GM21515 (cell line): Measurements from ENCODE around the gene MANBA.
A peak's percentile ranks its signal among the peaks of the same experiment; 100 is the strongest.
"Not testable (repeated sequence)": the region's sequence is repeated elsewhere in the genome, so short reads cannot be mapped to it uniquely, and the experiment has no call there.

Experiments
- ATAC-seq: cut with Tn5 transposase; IDR thresholded peaks from one replicate; pipeline ENCODE4 v1.9.1; 2021; ENCODE audit not compliant: unreplicated experiment

The MANBA gene

DNA sequence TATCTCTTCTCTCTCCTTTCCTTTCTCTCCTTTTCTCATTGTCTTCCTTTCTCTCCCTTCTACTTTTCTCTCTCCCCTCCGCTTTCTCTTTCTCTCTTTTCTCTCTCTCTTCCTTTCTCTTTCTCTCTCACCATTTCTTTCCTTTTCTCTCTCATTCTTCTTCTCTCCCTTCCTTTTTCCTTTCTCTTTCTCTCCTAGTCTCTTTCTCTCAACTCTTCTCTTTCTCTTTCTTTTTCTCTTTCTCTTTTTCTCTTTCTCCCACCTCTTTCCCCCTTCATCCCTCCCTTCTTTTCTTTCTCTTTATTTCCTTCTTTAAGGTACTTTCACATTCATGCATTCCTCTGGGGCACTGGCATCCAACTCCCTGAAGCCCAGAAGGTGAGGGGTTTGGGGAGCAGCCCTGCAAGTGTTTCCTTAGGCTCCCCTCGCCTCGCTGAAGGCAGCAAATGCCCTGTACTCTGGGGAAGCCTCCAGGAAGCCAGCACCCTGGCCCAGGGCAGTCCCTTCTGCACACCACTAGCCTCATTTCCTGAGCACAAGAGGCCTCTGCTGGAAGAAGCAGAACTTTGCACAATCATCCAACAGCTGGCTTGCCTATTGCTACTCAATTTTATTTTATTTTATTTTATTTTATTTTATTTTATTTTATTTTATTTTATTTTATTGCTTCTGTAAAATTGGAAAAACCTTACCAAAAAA, 135.4 kb downstream of the MANBA start:
- peak; percentile 90 for ATAC-seq

GRCh38 chr4:102624505-102624904, 136.3 kb downstream of the MANBA start:
- ATAC-seq, result no peak

DNA sequence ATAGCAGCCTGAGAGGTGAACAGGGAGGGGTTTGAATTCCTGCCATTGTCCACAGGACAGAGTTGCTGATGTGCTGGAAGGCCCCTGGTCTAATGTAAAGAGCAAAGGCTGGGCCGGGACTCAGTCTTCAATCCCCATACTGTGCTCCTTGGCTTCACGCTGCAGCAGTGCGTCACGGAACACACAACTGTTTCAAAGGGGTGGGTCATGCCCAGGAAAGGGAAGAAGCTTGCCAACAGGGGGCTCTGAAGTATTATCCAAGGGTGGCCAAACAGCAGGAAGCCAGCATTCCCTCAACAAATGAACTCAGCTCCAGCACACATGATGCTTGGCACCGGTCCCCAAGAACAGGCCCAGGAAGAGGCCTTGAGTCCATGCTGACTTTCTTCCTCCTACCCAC, 137.1 kb downstream of the MANBA start:
- no peak for ATAC-seq

DNA sequence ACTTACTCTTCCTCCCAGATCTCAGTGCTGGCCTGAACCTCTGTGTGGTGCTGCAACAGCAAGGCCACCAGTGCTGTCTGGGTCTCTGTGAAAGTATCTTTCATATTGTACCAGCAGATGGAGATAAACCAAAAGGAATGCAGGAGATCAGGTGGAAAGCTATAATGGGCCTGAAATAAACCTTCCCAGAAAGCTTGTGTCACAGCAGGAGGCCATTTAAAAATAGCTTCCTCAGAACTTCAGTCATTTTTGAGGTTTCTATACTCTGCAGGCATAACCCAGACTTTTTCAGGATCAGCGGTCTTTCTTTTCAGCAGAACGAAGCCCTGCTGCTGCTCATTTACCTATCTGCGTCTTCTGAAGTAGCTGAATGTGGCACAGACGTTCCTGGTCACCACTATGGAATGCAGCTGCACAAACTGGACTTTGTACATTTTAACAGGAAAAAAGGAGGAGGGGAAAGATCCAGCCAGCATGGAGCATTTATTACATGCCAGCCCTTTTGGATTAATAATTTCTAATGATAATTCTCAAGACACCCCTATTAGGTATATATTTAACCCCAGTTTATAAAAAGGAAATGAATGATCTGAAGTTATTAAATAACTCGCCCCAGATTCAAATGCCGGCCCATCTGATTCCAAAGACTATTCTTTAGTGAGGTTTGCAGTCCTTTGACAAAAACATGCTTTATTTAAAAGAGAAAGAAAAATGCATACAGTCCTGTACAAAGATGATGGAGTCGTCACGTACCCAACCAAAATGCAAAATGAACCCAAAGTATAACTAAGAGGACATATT, 139.9 kb downstream of the MANBA start:
- peak; percentile 41 for ATAC-seq

DNA sequence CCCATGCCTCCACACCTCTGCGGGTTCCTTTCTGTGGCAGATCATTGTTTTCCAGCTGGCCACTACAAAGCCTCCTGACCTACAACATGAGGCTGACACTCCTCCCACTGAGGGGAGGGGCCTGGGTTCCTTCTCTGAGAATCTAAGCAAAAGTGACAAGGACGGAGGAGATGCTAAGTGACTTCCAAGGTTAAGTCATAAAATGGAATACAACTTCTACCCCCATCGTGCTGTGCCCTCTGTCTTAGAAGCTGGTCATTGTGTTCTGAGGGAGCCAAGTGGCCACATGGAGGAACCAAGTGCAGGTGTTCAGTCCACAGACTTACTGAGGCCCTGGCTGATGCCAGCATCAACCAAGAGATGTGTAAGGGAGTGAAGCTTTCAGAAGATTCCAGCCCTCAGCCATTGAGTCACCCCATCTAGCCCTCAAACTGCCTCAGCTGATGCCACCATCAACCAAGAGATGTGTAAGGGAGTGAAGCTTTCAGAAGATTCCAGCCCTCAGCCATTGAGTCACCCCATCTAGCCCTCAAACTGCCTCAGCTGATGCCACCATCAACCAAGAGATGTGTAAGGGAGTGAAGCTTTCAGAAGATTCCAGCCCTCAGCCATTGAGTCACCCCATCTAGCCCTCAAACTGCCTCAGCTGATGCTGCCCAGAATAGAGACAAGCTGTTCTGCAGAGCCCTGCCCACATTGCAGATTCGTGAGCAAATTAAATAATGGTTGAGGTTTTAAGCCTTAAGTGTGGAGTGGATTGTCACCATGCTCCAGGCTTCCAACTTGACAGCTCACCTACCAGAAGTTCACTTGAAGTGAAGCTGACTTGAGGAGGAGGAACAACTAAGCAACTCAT, 140.8 kb downstream of the MANBA start:
- ATAC-seq, result not testable (repeated sequence)

DNA sequence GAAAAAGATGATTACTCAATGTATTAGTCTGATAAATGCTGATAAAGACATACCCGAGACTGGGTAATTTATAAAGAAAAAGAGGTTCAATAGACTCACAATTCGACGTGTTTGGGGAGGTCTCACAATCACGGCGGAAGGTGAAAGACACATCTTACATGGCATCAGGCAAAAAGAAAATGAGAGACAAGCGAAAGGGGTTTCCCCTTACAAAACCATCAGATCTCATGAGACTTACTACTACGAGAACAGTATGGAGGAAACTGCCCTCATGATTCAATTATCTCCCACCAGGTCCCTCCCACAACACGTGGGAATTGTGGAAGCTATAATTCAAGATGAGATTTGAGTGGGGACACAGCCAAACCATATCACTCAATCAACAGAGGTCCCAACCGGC, 141.7 kb downstream of the MANBA start:
- not testable (repeated sequence) for ATAC-seq

GRCh38 chr4:102616636-102617035, 144.1 kb downstream of the MANBA start:
- ATAC-seq, result no peak

GRCh38 chr4:102614801-102615200, 146.0 kb downstream of the MANBA start:
- ATAC-seq, result no peak

- ATAC-seq, result no peak
Measured at GRCh38 chr4:102612824-102613366, 147.9 kb downstream of the MANBA start.

DNA sequence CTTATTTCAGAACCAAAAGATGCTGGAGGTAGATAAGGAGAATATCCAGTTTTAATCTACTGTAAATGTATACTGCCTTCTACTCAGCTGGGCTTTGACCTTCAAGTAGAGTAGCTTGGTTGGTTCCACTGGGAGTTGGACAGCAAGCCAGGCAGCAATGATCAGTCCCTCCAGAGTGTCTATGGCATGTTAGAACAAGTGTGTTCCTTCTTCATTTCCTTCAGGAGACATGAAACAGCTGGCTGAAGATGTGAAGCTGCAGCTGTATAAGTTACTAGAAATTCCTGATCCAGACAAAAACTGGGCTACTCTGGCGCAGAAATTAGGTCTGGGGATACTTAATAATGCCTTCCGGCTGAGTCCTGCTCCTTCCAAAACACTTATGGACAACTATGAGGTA, 148.6 kb downstream of the MANBA start:
- ATAC-seq, result no peak

DNA sequence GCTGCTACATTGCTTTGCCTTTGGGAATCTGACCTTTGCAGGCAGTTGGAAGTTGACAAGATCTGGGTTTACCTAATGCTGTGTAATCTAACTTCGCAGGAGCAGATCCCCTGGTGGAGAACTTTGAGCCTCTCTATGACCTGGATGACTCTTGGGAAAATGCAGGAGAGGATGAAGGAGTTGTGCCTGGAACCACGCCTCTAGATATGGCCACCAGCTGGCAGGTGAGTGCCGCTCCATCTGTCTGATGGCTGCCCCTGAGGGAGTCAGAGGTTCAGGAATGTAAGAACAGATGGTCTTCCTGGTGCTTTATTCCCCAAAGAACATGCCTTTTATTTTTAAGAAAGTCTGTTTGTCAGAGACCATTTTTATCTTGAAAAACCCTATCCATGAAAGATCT, 150.3 kb downstream of the MANBA start:
- no peak for ATAC-seq

GRCh38 chr4:102610007-102610406, 150.8 kb downstream of the MANBA start:
- no peak for ATAC-seq

GRCh38 chr4:102608190-102608589, 152.6 kb downstream of the MANBA start:
- ATAC-seq, result no peak

DNA sequence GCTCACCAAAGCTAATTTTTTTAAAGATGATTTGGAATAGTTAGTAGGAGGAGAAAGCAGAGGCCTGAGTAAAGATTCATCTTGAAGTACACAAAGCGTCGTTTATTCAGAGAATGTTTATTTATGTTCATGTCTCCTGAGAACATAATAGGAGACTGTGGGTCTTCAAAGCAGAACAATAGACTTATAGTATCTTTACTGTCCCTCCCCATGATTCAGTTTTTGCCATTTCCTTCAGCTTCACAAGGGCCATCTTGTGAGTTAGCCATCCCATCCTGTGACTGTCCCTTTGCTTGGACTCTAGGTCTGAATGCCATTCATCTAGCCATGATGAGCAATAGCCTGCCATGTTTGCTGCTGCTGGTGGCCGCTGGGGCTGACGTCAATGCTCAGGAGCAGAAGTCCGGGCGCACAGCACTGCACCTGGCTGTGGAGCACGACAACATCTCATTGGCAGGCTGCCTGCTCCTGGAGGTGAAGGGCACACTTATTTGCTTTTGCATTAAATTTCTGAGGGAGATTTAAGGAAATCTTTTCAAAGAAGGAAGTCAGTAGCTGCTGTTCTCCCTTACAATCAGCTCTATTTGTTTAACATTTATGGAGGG, 153.8 kb downstream of the MANBA start:
- ATAC-seq, result no peak

DNA sequence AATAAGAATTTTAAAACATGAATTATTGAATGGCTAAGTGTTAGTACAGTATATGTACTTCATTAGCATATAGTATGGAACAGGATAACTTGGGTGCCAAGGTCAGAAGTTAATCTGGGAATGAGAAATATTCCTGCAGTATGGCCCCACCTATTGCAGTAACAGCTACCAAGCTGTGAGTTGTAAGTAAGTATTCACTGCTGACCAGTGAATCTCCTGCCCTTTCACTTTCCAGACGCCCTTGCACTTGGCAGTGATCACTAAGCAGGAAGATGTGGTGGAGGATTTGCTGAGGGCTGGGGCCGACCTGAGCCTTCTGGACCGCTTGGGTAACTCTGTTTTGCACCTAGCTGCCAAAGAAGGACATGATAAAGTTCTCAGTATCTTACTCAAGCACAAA, 154.5 kb downstream of the MANBA start:
- ATAC-seq, result no peak

DNA sequence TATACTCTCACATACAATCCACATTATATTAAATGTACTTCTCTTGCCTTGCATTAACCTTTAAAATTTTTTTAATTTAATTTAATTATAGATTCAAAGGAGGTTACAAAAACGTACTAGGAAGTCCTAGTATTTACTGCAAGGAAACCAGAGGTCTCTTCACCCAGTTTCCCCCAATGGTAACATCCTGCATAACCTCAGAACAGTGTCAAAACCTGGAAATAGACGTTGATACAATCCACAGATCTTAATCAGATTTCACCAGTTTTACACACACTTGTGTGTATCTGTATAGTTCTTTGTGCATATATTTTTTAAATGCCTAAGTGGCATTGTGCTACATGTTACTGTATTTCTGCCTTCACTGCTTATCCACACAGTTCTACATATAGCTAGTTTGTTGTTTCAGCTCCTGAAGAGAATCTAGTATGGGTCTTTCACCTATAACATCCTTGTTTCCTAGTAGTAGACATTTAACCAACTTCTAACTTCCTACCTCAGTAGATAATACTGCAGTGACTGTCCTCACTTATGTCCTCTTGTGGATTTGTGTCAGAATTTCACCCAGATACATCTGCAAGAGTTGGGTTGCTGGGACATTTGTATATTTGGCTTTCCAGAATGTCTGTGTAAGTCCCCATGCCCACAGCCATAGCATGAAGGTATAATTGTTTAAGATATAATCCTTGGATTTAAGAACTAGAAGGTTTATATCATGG, 156.4 kb downstream of the MANBA start:
- ATAC-seq, result no peak

DNA sequence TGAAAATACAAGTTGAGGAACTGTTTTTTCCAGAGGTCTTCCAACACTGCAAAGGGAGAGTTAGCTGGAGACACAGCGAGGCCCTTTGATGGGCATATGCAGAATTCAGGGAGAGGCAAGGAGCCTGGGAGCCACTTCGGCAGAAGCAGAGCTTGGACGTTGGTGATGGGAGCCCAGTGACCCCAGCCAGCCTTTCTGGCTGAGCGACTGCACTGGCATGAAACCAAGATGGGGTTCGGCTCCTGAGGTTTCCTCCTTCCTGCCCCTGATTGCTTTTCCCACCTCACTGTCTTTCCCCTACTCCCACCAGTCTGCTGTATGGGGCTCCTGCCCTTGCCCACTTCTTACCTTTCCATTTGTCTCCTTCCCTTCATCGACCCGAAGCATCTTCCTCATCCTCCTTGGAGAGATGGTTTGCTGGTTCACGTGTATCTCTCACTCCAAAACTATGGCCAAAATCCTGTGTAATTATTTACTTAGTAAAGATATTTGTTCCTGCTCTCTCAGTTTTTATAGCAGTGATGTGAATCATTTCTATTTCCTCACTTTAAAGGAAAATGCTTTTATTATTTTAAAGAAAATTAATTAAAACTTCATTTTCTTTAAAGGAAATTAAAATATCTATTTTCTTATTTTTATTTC, 159.1 kb downstream of the MANBA start:
- ATAC-seq, result no peak

DNA sequence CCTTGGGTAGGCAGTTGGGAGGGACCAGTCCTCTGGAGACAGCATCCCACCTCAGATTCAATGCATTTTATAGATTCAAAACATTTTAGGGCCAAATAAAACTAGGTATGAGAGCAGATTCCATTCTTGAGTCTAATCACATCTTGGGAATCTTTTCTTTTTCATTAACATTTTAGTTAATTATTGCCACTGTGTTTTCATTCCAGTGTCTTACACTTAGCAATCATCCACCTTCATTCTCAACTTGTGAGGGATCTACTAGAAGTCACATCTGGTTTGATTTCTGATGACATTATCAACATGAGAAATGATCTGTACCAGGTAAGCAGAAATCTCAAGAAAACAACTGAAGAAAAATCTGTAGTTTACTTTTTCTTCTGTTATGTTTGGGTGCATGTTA, 160.1 kb downstream of the MANBA start:
- no peak for ATAC-seq

DNA sequence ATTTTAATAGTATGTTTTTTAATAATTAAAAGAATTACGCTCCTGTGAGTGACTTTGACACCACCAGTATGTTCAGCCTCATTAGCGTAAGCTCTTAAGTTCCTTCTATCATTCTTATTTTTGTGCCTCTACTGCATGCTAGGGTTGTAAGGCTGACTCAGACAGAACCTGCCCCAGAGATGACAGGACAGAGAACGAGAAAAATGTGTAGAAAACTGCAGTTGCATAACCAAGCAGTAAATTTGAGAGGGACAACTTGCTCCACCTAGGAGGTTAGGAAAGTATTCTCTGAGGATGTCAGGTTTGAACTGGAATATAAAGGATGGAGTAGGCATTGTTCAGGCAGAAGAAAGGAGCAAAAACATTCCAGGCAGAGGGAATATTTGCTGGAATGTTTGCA, 160.9 kb downstream of the MANBA start:
- no peak for ATAC-seq

- ATAC-seq, result peak; percentile 8
Measured at GRCh38 chr4:102599455-102599854, 161.3 kb downstream of the MANBA start.
